Fibroblast of skin of left biceps (primary cell): ENCODE data around the gene HMGB4.

Source experiments
- DNase-seq, 2 experiments: peaks; one replicate each; pipeline ENCODE4 v3.0.0-alpha.2; 2013; ENCODE audit warnings: low read depth in 2 of 2

The HMGB4 gene

GRCh38 chr1:33848205-33848937 lies 15.5 kb upstream of the HMGB4 start:
- DNase-seq = no peak

- DNase-seq = no peak
Measured at GRCh38 chr1:33849211-33849610, 14.7 kb upstream of the HMGB4 start.

DNA sequence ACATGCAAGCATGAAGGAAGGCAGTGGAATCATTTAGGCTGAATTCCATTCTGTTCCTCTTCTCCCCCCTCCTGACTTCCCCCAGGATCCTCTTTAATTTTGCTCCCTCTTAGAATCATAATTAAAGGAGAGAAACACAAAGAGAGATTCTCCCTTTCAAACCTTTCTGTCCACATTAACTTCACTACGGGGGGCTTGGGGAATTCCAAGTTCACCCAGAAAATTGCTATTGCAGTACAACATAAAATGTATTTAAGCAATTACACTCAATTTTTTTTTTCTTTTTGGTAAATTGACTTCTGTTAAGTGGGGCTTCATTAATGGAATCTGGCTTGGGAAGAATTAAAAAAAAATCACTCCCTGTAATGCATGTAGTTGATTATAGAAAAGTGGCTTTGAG lies 13.4 kb upstream of the HMGB4 start:
- DNase-seq = no peak

GRCh38 chr1:33852711-33853110 lies 11.2 kb upstream of the HMGB4 start:
- DNase-seq = no peak

- no peak for DNase-seq
Measured at GRCh38 chr1:33853431-33853830, 10.4 kb upstream of the HMGB4 start.

DNA sequence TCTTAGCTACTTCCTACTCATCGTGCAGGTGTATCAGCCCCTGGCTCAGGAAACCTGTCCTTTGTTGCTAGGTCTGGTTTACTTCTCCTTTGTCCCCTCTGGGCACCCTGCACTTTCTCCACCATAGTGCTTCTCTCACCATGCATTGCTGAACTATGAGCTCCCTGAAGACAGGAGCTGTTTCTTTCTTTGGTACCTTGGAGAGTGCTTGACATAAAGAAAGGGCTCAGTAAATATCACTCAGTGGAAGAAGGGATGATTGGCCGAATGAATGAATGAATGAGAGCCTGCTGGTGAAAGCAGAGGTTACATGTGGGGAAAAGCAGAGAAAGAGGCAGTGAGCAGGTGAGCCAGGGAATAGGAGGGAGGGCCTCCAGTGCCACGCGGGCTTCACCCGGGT lies 9.8 kb upstream of the HMGB4 start:
- no peak for DNase-seq

GRCh38 chr1:33860671-33861070 lies 3.2 kb upstream of the HMGB4 start:
- no peak for DNase-seq

DNA sequence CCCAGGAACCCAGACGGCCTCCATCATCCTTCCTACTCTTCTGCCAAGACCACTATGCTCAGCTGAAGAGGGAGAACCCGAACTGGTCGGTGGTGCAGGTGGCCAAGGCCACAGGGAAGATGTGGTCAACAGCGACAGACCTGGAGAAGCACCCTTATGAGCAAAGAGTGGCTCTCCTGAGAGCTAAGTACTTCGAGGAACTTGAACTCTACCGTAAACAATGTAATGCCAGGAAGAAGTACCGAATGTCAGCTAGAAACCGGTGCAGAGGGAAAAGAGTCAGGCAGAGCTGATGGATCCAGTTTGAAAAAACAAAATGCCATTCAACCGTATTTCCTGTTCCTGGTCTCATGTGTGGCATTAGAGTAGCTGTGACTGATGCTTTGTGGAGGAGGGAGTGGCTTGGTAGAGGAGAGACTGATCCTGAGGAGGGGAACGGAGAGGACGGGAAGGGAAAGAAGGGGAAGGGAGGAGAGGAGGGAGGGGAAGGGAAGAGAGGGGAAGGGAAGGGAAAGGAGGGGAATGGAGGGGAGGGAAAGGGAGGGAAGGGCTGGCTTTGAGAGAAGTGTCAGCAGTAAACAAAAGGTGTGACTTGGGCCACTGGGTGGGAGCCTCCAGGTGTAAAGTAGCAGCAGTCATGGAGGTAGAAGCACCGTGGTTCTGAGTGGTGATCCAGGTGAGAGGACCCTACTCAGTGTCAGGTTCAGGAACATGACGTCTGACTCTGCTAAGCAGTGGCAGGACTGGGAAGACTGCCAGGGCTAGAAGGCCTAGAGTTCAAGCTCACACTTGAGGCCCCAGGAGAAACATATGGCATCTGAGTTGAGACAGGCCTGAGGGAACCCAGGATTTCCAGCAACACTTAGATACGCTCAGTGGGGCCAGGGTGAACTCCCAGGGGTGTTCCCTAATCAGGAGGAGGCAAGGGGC lies 846 bp downstream of the HMGB4 start:
- DNase-seq = no peak

- peak; percentile 84 to 86 for DNase-seq
Measured at GRCh38 chr1:33866281-33866680, 2.4 kb downstream of the HMGB4 start.

- DNase-seq = no peak
Measured at GRCh38 chr1:33867684-33868083, 3.8 kb downstream of the HMGB4 start.

DNA sequence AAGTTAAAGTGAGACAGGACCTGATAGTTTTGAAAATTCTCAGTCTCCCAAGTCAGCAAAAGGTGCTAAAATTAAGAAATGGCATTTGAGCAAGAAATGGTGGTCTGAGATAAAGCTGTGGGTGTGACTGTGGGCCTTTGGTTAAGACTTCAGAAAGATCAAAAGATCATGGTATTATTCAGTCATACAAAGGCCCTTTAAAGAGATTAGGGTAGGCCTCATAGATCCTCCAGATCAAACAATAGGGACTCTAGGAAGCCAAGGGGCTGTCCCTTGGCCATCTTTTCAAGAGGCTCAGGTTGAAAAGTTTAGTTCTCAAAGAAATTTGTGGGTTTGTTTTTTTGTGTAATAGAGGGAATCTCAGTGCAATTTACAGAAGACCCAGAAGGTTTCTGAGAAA lies 8.4 kb downstream of the HMGB4 start:
- no peak for DNase-seq

GRCh38 chr1:33872683-33873082 lies 8.8 kb downstream of the HMGB4 start:
- no peak for DNase-seq

- no peak for DNase-seq
Measured at GRCh38 chr1:33874636-33875035, 10.8 kb downstream of the HMGB4 start.

- DNase-seq = no peak
Measured at GRCh38 chr1:33875862-33876261, 12.0 kb downstream of the HMGB4 start.

GRCh38 chr1:33876970-33877650 lies 13.2 kb downstream of the HMGB4 start:
- DNase-seq = peak; percentile 92 to 93

DNA sequence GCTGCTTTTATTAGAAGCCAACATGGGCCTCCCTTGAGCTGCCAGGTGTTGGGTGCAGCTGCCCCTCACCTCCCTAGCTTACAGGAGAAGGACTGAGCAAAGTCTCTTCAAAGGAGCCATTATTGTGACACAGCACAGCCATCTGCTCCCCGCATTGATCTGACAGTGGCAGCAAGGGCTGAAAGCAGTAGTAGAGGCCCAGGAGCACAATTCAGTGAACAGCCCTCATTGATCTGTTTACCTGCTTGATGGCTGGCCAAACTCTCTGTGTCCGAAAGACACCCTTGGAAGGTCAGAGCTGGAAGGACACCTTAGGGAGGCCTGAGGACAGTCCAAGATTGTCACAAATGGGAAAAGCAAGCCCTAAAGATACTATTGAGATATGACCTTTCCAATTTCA lies 14.5 kb downstream of the HMGB4 start:
- DNase-seq = no peak

GRCh38 chr1:33880305-33880704 lies 16.4 kb downstream of the HMGB4 start:
- DNase-seq = no peak

- DNase-seq = no peak
Measured at GRCh38 chr1:33886496-33886895, 22.6 kb downstream of the HMGB4 start.

DNA sequence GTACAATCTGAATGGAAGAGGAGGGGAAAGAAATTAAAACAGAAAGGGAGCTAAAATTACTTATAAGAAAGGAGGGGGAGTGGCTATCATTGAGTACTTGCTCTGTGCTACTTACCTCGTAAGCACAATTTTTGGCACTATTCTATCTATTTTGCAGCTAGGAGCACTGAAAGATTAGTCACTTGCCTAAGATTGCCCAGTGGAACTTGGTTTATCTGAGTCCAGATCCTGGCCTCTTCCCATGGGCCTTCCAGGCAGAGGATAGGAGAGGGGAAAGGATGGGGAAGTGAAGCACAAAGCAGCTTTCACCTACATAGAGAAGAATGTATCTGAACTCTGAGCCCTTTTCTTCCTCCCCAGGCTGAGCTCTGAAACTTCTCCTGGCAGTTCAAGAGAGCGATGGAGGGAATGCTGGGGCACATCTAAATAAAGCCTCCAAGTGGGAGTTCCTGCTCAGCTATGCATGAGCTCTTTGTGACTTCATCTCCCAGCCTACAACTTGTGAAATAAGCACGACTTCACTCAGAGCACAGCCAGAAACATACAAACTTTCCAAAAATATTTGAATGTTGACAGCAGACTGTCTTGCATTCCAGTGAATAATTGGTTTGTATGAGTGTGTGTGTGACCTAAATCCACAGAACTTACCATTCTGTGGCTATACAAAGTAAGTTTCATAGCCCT lies 29.4 kb downstream of the HMGB4 start:
- DNase-seq = peak; percentile 86

- no peak for DNase-seq
Measured at GRCh38 chr1:33895396-33895795, 31.5 kb downstream of the HMGB4 start.

- no peak for DNase-seq
Measured at GRCh38 chr1:33895976-33896375, 32.1 kb downstream of the HMGB4 start.
